Stomach (tissue), 4 donors: ENCODE measurements around the gene HK3.

Experiments used
- CTCF ChIP-seq, 7 experiments: fragments of 450-650 bp in 4 of 7; fragments of 200-600 bp in 3 of 7; sonication (generic) in 3 of 7; IDR thresholded peaks; one replicate each; pipeline ENCODE4 v1.5.1; 2016 to 2019; ENCODE audit warnings: antibody characterized with exemption in 7 of 7, control low read depth in 2 of 7, mild to moderate bottlenecking in 1 of 7
- POLR2AphosphoS5 ChIP-seq, 3 donors: sonication (generic); formaldehyde crosslinking; IDR thresholded peaks; one replicate each; pipeline ENCODE4 v1.6.1; 2016; ENCODE audit warnings: antibody characterized with exemption in 3 of 3

GRCh38 chr5:176902911-176903664 lies 3.9 kb upstream of the HK3 start:
- TF ChIP-seq CTCF (IDR thresholded peaks at IDR 0.05) (no peak), POLR2AphosphoS5 (IDR thresholded peaks at IDR 0.05) (no peak)
